ENCODE data around the gene PPID.
A peak's percentile ranks its signal among the peaks of the same experiment; 100 is the strongest.
"Not testable (repeated sequence)": the region's sequence is repeated elsewhere in the genome, so short reads cannot be mapped to it uniquely, and the experiment has no call there.

The PPID gene

DNA sequence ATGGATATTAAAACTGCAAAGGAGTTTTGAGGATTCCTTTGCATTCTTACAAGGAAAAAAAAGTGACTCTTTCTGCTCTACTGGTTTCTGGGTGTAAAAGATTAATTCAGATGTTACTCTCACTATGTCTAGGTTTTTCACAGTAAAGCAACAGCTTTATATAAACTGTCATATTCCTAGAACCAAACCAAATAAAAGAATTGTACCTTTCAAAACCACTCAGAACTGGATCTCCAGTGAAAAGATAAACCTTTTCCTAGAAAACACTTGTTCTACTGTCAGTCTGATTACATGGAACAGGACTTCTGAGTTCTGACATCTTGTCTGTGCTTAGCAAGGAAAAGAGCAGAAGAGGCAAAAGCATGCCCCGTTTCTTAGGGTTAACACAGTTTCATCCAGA is 5.0 kb upstream of the PPID start:
- no peak overlapping the region for H3K27ac ChIP-seq
- TF ChIP-seq, protein P1, sequence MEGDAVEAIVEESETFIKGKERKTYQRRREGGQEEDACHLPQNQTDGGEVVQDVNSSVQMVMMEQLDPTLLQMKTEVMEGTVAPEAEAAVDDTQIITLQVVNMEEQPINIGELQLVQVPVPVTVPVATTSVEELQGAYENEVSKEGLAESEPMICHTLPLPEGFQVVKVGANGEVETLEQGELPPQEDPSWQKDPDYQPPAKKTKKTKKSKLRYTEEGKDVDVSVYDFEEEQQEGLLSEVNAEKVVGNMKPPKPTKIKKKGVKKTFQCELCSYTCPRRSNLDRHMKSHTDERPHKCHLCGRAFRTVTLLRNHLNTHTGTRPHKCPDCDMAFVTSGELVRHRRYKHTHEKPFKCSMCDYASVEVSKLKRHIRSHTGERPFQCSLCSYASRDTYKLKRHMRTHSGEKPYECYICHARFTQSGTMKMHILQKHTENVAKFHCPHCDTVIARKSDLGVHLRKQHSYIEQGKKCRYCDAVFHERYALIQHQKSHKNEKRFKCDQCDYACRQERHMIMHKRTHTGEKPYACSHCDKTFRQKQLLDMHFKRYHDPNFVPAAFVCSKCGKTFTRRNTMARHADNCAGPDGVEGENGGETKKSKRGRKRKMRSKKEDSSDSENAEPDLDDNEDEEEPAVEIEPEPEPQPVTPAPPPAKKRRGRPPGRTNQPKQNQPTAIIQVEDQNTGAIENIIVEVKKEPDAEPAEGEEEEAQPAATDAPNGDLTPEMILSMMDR (conservative IDR thresholded peaks at IDR 0.05), result no peak
- no peak for TF ChIP-seq ZFX (IDR thresholded peaks at IDR 0.05)

DNA sequence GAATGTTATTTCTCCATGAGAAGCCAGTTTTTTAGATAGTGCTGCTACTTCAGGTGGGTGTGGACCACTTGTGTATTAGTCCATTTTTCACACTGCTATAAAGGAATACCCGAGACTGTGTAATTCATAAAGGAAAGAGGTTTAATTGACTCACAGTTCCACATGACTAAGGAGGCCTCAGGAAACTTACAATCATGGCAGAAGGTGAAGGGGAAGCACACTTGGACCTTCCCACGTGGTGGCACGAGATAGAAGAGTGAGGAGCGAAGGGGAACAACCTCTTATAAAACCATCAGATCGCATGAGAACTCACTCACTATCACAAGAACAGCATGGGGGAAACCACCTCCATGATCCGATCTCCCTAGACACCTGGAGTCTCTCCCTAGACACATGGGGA is 3.4 kb upstream of the PPID start:
- H3K27ac ChIP-seq, result no peak overlapping the region
- TF ChIP-seq, protein P1 (conservative IDR thresholded peaks at IDR 0.05), result no peak
- no peak for TF ChIP-seq ZFX (IDR thresholded peaks at IDR 0.05)

DNA sequence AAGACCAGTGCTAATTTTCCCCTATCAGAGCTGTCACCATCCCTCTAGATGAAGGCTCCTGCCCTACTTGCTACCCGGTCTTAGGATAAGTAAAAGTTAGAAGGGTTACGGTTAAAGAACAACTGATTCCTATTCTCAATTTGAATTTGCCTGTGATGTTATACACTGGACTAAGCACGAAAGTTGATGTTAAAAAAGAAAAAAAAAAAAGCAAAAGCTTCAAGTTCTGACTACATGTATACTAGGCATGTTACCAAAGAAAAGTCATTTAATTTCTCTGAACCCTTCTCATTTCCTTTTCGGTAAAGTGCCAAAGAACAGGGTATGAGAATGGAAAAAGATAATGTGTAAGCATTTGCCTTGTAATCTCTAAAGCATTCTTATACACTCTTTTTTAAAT is 1.4 kb upstream of the PPID start:
- no peak overlapping the region for H3K27ac ChIP-seq
- TF ChIP-seq, protein P1 (conservative IDR thresholded peaks at IDR 0.05), result no peak
- TF ChIP-seq ZFX (IDR thresholded peaks at IDR 0.05), result no peak

DNA sequence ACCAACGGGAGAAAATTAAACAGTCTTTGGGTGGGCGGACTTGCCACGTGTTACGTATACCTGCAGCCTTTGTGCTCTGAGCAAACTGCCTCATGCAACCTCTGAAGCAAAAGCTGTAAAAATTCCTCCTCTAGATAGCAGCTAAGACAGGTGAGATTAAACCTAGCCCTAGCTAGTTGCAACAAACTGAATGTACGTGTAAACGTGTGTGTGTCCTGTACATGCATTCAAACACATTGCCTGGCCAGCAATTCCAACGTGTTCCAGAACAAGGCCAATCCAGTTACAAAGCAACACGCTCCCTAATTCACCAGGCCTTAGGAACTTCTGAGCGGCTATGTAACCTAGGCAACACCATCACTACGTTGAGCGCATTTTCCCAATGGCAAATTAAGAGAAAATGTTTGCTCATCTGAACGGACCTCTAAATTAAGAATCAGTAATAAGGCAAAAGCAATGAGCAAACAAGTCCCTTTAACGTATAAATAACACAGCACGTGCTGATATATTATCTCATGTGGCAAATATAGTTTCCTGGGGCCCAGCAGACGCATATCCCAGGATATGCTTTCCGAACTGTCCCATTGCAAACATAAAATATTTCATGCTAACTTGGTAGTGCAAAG is 792 bp downstream of the PPID start:
- H3K27ac ChIP-seq, result peak overlapping the region; percentile 80
- peak; percentile 6; the same call in 1 of the 2 replicates for TF ChIP-seq ZFX (IDR thresholded peaks at IDR 0.05)
- TF ChIP-seq, protein P1 (conservative IDR thresholded peaks at IDR 0.05), result no peak

DNA sequence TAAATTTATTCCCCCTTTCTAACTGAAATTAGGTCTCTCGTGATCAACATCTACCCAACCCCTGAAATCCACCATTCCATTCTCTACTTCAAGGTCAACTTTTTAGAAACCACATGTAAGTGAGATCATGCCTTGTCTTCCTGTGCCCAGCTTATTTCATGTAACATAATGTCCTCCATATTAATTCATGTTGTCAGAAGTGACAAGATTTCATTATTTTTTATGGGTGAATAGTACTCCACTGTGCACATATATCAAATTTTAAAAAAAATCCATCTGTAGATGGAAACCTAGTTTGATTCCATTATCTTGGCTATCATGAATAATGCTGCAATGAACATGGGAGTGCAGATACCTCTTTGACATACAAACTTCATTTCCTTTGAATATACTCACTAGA is 1.5 kb downstream of the PPID start:
- TF ChIP-seq, protein P1 (conservative IDR thresholded peaks at IDR 0.05), result no peak
- TF ChIP-seq ZFX (IDR thresholded peaks at IDR 0.05), result no peak
- H3K27ac ChIP-seq, result no peak overlapping the region

DNA sequence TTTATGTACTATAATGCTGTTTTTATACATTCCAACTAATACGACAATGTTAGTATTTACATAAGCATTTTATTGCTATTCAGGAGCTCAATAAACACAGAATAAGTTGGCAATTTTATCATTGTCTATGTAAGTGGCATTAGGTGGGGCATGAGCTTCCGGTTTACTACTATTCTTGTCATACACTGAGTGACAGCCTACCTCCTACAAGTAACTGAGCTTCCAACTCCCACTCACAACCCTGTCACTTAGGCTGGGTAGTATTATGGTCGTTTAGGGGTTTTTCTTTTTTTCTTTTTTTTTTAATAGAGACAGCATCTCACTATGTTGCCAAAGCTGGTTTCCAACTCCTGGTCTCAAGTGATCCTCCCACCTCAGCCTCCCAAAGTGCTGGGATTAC is 7.4 kb downstream of the PPID start:
- TF ChIP-seq ZFX (IDR thresholded peaks at IDR 0.05), result no peak
- TF ChIP-seq, protein P1 (conservative IDR thresholded peaks at IDR 0.05), result no peak

DNA sequence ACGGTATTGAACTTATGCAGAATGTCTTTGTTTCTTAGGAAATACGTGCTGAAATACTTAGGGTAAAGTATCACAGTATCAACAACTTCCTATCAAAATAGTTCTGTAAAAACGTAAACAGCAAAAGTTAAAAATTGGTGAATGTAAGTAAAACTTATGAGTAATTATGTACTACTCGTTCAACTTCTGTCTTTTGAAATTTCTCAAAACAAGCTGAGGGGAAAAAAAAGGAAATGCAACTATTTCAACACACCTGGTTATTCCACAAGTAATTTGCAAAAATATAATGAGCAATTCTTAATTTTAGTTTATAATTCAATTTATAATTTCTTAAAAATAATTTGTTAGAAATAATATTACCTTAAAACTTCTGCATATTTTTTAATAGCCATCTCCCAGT is 8.3 kb downstream of the PPID start:
- TF ChIP-seq, protein P1 (conservative IDR thresholded peaks at IDR 0.05), result no peak
- no peak for TF ChIP-seq ZFX (IDR thresholded peaks at IDR 0.05)
- no peak overlapping the region for H3K27ac ChIP-seq

More for the DNA sequence above, 7.4 kb downstream of the PPID start:
- H3K27ac ChIP-seq, result no peak overlapping the region

DNA sequence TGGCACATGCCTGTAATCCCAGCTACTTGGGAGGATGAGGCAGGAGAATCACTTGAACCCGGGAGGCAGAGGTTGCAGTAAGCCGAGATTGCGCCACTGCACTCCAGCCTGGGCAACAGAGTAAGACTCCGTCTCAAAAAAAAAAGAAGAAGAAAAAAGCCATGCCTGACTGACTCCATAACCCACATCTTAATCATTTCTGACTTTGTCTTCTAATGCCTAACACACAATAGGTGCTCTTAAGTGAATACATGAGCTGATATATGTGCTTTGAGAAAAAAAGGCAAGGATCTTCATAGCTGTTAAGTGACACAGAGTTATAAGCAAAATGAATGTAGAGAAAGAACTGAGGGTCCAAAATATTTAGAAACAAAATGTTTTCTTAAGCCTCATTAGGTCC is 10.6 kb downstream of the PPID start:
- H3K27ac ChIP-seq, result not testable (repeated sequence)

All from C4-2B (cell line).